GM12801 (cell line): ENCODE measurements around the gene METTL25B.

ENCODE experiments used
- CTCF ChIP-seq: IDR thresholded peaks from one replicate; pipeline ENCODE4 v1.5.1; 2011; ENCODE audit warnings: control low read depth; ENCODE audit not compliant: insufficient read length; ENCODE audit errors: extremely low read depth

The METTL25B gene

GRCh38 chr1:156772728-156773497 lies 44.6 kb downstream of the METTL25B start:
- TF ChIP-seq CTCF: no peak

DNA sequence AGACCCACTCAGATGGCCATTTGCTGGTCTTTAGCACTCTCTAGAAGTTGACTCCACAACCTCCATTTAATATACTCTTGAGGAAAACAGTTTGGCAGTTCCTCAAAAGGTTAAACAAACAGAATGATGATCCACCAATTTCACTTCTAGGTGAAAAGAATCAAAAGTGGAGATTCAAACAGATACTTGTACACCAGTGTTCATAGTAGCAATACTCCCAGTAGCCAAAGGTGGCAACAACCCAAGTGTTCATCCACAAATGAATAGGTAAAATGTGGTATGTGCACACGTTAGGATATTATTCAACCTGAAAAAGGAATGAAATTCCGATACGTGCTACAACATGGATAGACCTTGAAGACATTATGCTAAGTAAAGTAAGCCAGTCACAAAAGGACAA lies 45.3 kb downstream of the METTL25B start:
- TF ChIP-seq CTCF: no peak

- no peak for TF ChIP-seq CTCF
These were observed 47.5 kb downstream of the METTL25B start for GRCh38 chr1:156775799-156776198.

DNA sequence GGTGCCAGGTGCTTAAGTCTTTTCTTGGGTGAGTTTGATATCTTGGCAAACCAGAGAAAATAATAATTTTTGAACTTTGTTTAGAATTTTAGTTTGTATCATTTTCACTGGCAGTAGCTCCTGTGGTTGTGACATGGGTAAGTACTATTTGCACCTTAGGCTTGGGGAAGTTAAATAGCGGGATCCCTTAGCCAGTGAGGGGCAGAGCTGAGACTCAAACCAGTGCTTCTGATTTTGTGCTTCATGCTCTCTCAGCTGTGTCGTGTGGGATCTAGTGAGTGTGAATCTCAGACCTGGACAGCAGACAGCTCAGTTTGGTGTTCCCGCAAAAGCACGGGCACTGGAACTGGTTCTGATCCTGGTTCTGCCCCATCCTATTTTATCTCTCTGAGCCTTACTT lies 48.7 kb downstream of the METTL25B start:
- no peak for TF ChIP-seq CTCF

DNA sequence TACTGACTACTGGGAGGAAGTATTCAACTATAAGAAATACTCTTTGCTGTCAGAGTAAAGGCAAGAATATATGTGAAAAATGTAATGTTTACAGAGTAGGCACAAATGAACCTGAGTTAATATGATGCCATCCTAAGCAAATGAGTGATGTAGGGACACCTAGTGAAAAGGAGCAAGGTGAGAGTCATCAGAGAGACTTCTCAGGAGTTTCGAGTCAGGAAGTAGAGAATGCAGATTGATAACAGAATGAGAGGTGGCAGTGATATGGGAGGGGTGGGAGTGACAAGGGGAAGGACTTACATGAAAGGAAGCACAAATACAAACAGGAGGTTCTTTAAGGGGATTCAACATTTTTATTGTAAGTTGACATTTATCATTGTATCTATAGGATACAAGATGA lies 49.3 kb downstream of the METTL25B start:
- TF ChIP-seq CTCF: no peak

- no peak for TF ChIP-seq CTCF
These were observed 53.4 kb downstream of the METTL25B start for GRCh38 chr1:156781585-156782186.

- TF ChIP-seq CTCF: no peak
These were observed 57.2 kb downstream of the METTL25B start for GRCh38 chr1:156785458-156785857.
